HUES6 (cell line): ENCODE measurements around the gene NOSTRIN.
"Not testable (repeated sequence)": the region's sequence is repeated elsewhere in the genome, so short reads cannot be mapped to it uniquely, and the experiment has no call there.

ENCODE experiments used
- H3K27ac ChIP-seq: 2 replicates; pipeline ENCODE4 v1.7.0; 2013; ENCODE audit warnings: low read depth, mild to moderate bottlenecking, low read length, inconsistent platforms
- H3K27me3 ChIP-seq: 2 replicates; pipeline ENCODE4 v1.6.1; 2013; ENCODE audit warnings: low read length; ENCODE audit not compliant: control insufficient read depth, insufficient read depth
- H3K36me3 ChIP-seq: 2 replicates; pipeline ENCODE4 v1.6.1; 2013; ENCODE audit warnings: low read length; ENCODE audit not compliant: control insufficient read depth, insufficient read depth
- H3K4me1 ChIP-seq: 2 replicates; pipeline ENCODE4 v1.6.1; 2013; ENCODE audit warnings: low read length; ENCODE audit not compliant: control insufficient read depth, insufficient read depth
- H3K4me3 ChIP-seq: 2 replicates; pipeline ENCODE4 v1.5.1; 2013; ENCODE audit warnings: low read depth, low read length
- H3K9ac ChIP-seq: one replicate; pipeline ENCODE4 v1.6.1; 2013; ENCODE audit warnings: mild to moderate bottlenecking, low read length
- H3K9me3 ChIP-seq: 2 replicates; pipeline ENCODE4 v1.6.1; 2013; ENCODE audit warnings: low read depth, low read length; ENCODE audit not compliant: control insufficient read depth, insufficient read depth

Gene NOSTRIN

GRCh38 chr2:168790226-168790902 is 12.1 kb upstream of the NOSTRIN start:
- H3K27me3 ChIP-seq, result no peaks in the 10 kb centered on the region
- H3K36me3 ChIP-seq, result no peaks in the 10 kb centered on the region
- no peaks in the 10 kb centered on the region for H3K9me3 ChIP-seq
- H3K4me1 ChIP-seq, result no peaks in the 10 kb centered on the region
- no peak overlapping the region for H3K4me3 ChIP-seq
- H3K27ac ChIP-seq, result no peak overlapping the region
- H3K9ac ChIP-seq, result no peak overlapping the region

DNA sequence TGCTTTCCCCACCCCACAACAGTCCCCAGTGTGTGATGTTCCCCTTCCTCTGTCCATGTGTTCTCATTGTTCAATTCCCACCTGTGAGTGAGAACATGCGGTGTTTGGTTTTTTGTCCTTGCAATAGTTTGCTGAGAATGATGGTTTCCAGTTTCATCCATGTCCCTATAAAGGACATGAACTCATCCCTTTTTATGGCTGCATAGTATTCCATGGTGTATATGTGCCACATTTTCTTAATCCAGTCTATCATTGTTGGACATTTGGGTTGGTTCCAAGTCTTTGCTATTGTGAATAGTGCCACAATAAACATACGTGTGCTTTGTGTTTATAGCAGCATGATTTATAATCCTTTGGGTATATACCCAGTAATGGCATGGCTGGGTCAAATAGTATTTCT is 11.3 kb upstream of the NOSTRIN start:
- not testable (repeated sequence) for H3K27me3 ChIP-seq, H3K4me1 ChIP-seq, H3K4me3 ChIP-seq, H3K9ac ChIP-seq, H3K27ac ChIP-seq, H3K36me3 ChIP-seq, H3K9me3 ChIP-seq

- no peak overlapping the region for H3K4me3 ChIP-seq
- H3K36me3 ChIP-seq, result no peaks in the 10 kb centered on the region
- H3K9me3 ChIP-seq, result no peaks in the 10 kb centered on the region
- no peaks in the 10 kb centered on the region for H3K27me3 ChIP-seq
- H3K9ac ChIP-seq, result no peak overlapping the region
- no peak overlapping the region for H3K27ac ChIP-seq
- H3K4me1 ChIP-seq, result peaks cover 6% of the 10 kb centered on the region
Observed at GRCh38 chr2:168793596-168793995, 8.8 kb upstream of the NOSTRIN start.

GRCh38 chr2:168794968-168795367 is 7.5 kb upstream of the NOSTRIN start:
- H3K9me3 ChIP-seq, result no peaks in the 10 kb centered on the region
- peaks cover 20% of the 10 kb centered on the region for H3K4me1 ChIP-seq
- no peak overlapping the region for H3K9ac ChIP-seq
- no peaks in the 10 kb centered on the region for H3K27me3 ChIP-seq
- no peak overlapping the region for H3K4me3 ChIP-seq
- H3K27ac ChIP-seq, result no peak overlapping the region
- no peaks in the 10 kb centered on the region for H3K36me3 ChIP-seq

DNA sequence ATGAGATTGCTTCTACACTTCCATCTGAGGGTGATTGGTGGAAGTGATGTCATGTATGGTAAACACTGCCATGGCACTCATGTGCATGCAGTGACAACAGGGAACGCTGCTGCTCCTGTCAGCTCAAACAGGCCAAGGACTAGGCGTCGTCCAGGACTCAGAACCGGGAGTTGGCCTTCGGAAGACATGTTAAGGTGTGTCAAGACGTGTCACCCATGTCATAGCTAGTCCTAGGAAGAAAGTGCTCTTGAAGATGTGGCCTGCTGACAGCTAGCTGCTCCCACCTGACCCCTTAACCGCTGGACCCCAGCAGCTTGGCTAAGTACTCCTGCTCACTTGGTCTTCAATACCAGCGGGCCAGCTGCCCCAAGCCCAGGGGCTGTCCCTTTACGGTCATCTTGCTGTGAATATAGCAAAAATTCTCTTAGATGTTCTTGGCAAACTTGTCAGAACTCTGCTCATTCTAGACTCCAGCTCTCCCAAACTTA is 6.3 kb upstream of the NOSTRIN start:
- H3K27ac ChIP-seq, result no peak overlapping the region
- peaks cover 20% of the 10 kb centered on the region for H3K4me1 ChIP-seq
- H3K36me3 ChIP-seq, result no peaks in the 10 kb centered on the region
- no peak overlapping the region for H3K4me3 ChIP-seq
- H3K27me3 ChIP-seq, result no peaks in the 10 kb centered on the region
- no peak overlapping the region for H3K9ac ChIP-seq
- H3K9me3 ChIP-seq, result no peaks in the 10 kb centered on the region

DNA sequence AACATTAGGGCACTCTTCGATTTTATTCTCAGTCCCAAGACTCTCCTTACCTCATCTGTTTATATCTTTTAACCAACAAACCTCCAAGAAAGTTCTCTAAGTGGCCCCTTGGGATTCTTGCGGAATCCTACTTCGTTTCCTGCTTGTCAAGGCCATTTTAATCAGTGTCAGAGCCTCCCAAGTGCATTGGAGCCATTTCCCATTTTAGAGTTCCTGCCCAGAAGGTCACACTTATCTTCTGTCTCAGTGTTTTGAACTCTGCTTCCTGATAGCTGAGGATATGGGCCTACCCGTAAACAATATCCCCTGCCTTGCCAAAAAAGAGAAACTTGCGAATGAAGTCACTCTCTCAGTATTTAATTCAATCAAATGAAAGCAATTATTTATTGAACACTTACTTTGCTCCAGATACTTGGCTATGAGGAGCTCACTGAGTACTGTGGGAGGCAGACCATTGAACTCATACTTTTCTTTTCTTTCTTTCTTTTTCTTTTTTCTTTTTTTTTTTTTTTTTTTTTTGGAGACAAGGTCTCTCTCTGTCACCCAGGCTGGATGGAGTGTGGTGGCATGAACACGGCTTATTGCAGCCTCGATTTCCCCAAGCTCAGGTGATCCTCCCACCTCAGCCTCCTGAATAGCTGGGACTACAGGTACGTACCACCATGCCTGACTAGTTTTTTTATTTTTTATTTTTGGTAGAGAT is 5.7 kb upstream of the NOSTRIN start:
- no peaks in the 10 kb centered on the region for H3K9me3 ChIP-seq
- peaks cover 22% of the 10 kb centered on the region for H3K4me1 ChIP-seq
- no peaks in the 10 kb centered on the region for H3K36me3 ChIP-seq
- no peak overlapping the region for H3K27ac ChIP-seq
- H3K9ac ChIP-seq, result no peak overlapping the region
- H3K27me3 ChIP-seq, result no peaks in the 10 kb centered on the region
- H3K4me3 ChIP-seq, result no peak overlapping the region

GRCh38 chr2:168797286-168797655 is 5.2 kb upstream of the NOSTRIN start:
- no peak overlapping the region for H3K4me3 ChIP-seq
- H3K27ac ChIP-seq, result no peak overlapping the region
- H3K4me1 ChIP-seq, result peaks cover 27% of the 10 kb centered on the region
- H3K27me3 ChIP-seq, result no peaks in the 10 kb centered on the region
- no peaks in the 10 kb centered on the region for H3K9me3 ChIP-seq
- no peak overlapping the region for H3K9ac ChIP-seq
- no peaks in the 10 kb centered on the region for H3K36me3 ChIP-seq

DNA sequence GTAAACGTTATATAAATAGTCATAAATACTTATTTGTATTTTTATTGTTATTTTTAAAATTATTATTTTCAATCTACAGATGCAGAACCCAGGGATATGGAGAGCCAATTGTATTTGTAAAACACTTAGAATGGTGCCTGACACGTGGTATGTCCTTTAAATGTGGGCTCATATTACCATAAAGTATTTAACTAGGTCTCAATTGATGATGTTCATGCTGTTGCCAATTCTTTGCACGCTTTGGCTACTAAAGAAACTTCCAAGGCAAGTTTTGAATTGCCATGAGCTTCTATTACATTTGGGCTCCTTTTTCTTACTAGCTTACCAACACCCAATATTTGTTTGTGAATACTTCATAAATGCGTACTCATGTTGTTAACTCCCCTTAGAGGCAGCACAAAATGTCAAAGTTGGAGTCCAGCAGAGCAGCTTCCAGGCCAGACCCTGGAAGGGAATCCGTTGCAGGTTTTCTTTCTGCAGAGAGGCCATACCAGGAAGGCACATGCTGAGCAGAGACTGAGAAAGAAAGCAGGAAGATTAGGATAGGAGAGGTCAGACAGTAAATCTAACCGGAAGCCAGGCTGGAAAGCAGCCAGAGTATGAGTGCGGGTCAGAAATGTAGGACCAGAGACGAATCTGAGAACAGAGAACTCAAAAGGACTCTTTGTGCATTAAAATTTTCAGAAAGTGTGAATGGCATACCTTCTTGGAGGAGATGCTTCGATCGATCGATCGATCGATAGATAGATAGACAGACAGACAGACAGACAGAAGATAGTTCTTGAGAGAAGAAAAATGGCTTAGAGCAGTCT is 4.2 kb upstream of the NOSTRIN start:
- Histone ChIP-seq H3K4me3 (no peak overlapping the region), H3K27ac (no peak overlapping the region; the same call in 1 of the 2 replicates), H3K4me1 (peaks cover 30% of the 10 kb centered on the region), H3K9ac (no peak overlapping the region), H3K27me3 (no peaks in the 10 kb centered on the region), H3K36me3 (no peaks in the 10 kb centered on the region), H3K9me3 (no peaks in the 10 kb centered on the region)

- no peak overlapping the region for H3K4me3 ChIP-seq
- H3K27me3 ChIP-seq, result no peaks in the 10 kb centered on the region
- H3K9ac ChIP-seq, result no peak overlapping the region
- peaks cover 30% of the 10 kb centered on the region for H3K4me1 ChIP-seq
- no peaks in the 10 kb centered on the region for H3K36me3 ChIP-seq
- H3K9me3 ChIP-seq, result no peaks in the 10 kb centered on the region
- H3K27ac ChIP-seq, result no peak overlapping the region; the same call in 1 of the 2 replicates
Observed at GRCh38 chr2:168798888-168799410, 3.5 kb upstream of the NOSTRIN start.

- H3K4me3 ChIP-seq, result no peak overlapping the region
- H3K27ac ChIP-seq, result no peak overlapping the region
- no peak overlapping the region for H3K9ac ChIP-seq
Observed at GRCh38 chr2:168801471-168801870, 966 bp upstream of the NOSTRIN start.

More at GRCh38 chr2:168801471-168801870, 966 bp upstream of the NOSTRIN start:
- Histone ChIP-seq H3K9me3 (no peaks in the 10 kb centered on the region), H3K4me1 (peaks cover 30% of the 10 kb centered on the region), H3K27me3 (no peaks in the 10 kb centered on the region), H3K36me3 (no peaks in the 10 kb centered on the region)
